T-helper 1 cell treated with Interleukin-12 subunit alpha and Interleukin-12 subunit beta and Interleukin-4 antibody, amounts not matched to agents 30 ng/mL and 1 ng/mL, for 36 hours (primary cell): ENCODE measurements around the gene ACTN1. TPM values are rescaled to one million over a fixed set of nuclear protein-coding genes. Genes with fewer than 3 reads are reported as not detected.

ENCODE experiments used
- intact Hi-C: fragments of 100-400 bp; cut with micrococcal nuclease; formaldehyde crosslinking; loops from one replicate; pipeline ENCODE4 v1.15.1; 2024
- total RNA-seq: library from RNA; stranded (reverse); gene quantifications from 2 replicates; pipeline ENCODE4 v1.2.3, GENCODE V29; 2022

ACTN1 gene
- total RNA-seq, 1 donor from 2014 or later, result 23.2 TPM

DNA sequence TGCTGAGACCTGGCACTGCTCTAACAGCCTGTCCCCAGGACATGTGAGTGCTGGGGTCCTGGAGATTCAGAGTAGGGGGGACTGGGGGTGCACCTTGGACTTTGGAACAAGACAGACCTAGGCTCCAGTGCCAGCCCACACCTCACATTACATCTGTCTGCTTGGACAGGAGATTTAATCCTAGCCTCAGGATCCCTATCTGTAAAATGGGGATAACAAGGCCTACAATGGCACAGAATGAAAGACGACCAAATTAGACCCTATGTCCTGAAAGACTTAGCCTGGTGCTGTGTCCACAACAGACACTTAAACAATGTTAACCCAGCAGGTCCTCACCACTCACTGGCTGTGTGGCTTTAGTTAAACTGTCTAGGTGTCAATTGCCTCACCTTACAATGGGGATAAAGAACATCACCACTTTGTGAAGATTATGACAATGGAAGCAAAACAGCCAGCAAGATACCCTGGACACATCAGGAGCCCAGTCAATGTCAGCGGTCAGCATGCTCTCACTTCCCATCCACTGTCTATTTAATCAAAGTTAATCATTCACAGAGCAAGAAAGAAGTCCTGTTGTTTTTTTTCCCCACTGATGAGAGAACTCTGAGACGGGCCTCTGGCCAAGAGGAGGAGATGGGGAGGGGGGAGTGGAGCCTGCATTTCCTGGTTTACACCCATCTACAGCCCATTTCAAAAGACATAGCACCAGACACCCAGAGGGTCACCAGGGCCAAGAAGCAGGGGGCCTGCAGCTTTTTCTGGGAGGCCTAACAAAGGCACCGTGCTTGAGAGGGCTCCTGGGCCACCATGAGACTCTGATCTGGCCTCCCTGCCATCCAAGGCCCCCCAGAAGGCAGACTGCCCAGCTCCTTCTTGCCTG is 40.6 kb downstream of the ACTN1 start:
- intact Hi-C loops, result no loop called here

DNA sequence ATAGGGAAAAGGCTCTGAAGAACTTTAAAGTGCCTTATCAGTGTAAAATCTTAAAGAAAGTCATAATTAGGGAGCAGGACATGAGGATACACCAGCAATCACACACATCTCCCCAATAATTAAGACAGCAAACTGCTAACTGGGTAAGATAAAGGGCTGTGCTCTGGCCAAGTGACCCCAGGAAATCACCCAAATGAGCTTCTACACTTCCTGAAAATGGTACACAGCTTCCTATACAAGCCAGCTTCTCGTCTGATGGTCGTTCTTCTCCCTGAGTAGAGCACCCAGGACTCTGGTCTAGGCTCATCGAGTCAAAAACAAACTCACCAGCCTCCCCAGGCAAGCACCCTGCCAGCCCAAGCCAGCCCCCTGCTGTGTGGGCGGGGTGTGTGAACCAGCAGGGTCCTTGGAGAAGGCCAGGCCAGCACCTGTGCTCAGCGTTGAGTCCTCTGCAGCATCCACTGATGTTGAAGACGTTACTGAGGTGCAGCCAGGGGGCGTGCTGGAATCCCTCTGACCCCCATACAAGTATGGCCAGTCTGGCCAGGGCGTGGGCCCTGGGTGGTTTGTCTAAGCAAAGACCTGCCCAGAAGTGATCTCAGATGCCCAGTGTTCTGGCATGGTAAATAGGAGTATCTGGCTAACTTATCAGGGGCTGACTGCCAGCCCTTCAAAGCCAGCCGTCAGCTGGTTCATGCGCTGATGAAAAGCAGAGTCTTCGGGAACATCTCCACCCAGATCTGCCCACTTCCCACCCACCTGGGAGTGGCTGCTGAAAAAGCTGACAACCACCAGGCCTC is 41.4 kb downstream of the ACTN1 start:
- intact Hi-C loops, result no loop called here

DNA sequence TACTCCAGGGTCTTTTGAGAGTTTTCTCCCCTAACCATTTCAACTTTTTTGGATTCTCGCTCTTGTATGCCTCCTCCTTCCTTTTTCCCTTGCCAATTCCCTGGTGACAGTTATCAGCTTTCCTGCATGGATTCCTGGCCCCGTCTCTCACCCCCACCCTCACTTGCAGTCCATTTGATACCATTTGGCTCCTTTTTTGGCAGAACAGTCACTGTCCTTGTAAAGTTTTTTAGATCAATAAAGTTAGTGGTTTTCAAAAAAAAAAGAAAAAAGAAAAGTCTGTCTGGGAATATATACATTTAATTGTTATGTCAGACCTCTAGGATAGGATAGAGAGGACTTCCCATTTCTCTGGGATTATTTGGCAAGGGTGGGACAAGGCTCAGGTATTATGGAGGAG is 42.1 kb downstream of the ACTN1 start:
- intact Hi-C loops, result no loop called here

DNA sequence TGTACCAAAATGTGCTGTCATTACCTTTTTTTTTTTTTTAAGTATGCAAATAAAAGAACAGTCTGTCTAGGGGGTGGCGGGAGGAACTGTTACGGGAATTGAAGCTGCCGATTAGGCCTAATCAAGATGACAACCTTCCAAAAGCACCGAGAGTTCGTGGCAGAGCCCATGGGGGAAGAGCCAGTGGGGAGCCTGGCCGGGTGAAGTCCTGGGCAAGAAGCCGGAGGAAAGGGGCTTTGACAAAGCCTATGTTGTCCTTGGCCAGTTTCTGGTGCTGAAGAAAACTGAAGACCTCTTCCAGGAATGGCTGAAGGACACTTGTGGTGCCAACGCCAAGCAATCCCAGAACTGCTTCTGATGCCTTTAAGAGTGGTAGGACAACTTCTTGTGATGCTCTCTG is 42.6 kb downstream of the ACTN1 start:
- intact Hi-C loops, result no loop called here

DNA sequence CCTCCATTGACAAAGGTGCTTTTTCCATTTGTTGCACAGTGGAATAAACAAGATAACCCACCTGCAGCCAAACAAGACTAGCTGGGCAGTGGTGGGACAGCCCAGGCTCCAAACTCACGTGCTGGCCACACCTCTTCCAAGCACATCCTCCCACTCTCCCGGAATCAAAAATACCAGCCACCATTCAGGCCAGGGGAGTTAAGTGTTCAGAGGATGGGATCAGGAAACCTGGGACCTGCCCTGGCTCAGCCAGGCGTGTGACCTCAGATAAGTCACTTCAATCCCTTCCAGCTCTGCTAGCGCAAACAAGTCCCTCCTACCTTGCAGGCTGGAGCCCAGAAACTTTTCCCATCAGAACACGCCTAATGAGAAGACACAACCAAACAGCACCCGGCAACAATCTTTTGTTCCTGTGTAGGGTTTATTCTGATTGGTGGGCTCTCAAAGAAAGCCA is 43.3 kb downstream of the ACTN1 start:
- intact Hi-C loops, result no loop called here

DNA sequence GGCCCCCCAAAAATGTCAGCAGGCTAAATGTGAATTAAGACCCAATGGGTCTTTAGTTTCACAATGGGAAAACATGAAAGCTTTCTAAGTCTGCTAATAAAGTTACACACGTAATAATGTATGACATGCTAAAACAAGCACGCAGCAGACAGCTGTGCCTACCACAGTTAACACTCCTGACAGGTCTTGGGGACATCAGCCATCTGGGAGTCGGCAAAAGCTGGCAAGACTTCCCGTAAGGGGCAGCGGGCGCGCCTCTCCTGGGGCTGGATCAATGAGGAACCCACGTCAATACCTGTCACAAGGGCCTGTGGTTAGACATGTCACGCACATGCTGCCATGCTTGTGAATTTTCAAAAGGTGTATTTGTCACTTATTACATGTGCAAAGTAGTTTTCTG is 45.0 kb downstream of the ACTN1 start:
- intact Hi-C loops, result no loop called here

DNA sequence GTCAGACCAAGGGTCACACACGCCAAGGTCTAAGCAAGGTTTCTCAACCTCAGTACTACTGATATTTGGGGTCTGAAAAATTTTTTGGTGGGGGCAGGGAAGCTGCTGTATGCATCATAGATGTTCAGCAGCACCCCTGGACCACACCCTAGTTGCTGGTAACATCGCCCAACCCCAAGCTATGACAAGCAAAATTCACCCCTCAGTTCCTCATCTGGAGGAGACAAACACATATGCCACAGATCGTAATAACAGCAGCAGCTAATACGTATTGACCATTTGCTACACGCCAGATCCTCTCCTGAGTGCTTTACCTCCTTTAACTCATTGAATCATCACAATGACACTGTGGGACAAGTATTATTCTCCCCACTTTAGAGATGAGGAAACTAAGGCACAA is 46.4 kb downstream of the ACTN1 start:
- intact Hi-C loops, result no loop called here

DNA sequence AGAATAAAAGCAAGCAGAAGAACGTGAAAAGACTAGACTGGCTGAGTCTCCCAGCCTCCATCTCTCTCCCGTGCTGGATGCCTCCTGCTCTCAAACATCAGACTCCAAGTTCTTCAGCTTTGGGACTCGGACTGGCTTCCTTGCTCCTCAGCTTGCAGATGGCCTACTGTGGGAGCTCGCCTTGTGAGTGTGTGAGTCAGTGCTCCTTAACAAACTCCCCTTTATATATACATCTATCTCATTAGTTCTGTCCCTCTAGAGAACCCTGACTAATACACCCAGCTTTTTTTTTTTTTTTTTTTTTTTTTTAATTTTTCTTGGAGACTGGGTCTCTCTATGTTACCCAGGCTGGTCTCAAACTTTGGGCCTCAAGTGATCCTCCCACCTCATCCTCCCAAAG is 46.9 kb downstream of the ACTN1 start:
- intact Hi-C loops, result no loop called here

DNA sequence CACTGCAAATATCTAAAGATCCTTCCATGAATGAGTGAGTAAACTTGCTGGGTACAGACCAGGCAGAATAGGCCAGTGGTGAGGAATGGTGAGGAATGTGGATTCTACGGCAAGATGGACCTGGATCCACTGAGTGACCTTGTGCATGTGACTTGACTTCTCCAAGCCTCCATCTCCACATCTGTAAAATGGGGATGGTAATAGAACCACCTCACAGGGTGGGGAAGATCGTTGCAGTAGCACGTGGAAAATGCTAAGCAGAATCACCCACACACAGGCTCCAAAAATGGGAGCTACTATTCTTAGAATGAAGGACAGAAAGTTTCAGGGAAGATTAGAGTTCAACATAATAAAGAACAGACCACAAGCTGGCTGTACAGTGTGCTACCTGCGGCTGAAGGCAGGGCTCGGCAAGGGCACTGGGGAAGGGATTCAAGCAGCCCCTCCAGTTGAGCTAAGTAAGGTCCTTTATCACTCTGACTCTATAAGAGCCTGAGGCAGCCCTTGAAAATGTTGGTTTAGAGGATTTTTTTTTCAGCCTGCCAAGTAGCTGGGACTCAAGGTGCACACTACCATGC is 47.5 kb downstream of the ACTN1 start:
- intact Hi-C loops, result no loop called here

DNA sequence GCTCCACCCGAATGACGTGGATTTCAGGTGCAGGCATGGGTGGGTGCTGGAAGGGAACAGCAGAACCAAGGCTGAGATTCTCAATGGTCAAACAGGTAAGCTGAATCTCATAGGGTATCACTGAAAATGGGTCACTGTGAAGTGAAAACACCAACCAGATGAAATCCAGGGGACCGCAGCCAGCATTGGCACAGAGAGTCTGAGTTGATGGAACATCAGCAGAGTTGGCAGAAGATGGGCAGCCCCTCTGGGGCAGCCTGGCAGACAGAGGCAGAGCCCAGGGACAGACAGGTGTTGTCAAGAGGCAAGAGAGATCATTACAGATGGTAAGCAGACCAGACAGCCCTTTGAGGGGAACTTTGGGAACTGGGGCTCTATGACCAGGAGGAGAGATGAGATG is 48.0 kb downstream of the ACTN1 start:
- intact Hi-C loops, result no loop called here

DNA sequence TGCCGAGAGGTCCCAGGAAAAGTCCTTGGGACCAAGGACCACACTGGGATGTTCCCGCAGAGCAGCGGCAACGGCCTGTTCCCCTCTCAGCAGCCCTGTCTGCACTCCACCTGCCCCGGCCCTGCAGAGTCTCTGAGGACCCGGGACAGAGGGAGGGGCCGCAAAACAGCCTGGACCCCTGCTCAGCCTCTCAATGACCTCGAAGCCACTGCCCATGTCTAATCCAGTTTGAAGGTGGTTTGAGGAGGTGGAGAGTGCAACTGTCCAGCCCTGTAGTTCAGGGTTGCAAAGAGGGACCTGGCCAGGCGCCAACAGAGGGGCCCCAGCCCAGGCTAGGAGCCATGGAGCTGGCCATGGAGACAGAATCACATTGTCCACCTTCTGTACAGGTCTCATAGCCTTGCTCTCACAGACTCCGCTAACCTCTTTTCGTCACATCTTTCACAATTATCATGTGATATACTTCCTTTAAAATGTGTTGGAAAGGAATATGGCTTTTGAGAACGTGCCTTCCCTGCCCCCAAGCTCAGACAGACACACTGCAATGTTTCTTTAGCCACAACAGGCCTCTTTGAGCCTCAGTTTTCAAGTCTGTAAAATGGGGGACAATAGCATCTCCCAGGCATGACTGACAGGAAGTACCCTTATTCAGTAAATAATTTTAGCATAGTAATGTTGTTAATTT is 49.3 kb downstream of the ACTN1 start:
- intact Hi-C loops, result no loop called here

DNA sequence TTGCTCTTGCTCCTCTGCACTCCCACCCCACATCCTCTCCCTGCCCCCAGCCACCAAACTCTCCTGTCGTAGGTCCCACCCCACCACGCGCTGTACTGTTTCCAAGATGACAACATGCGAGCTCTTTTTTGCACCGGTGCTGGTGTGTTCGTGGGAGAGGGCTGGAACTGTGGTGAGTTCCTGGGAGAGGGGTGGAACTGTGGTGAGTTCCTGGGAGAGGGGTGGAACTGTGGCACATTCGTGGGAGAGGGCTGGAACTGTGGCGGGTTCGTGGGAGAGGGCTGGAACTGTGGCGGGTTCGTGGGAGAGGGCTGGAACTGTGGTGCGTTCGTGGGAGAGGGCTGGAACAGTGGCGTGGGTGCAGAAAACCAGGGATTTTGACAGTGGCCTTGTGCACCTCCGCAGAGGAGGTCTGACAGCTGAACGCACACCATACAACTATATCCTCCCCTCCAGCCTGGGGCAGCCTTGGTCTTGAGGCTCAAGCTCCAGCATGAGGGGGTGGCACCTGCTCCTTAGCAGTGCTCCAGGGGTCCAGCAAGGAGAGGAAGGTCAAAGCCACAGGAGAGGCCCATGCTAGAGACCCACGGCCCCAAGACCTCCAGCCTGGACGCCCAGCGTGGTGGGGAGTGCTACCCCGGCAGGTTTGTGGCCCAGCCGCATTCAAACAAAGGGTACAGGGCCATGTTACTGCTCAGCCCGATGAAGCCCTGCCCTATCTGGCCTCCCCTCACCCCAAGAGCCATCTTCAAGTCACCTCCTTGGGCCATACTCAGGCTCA is 50.1 kb downstream of the ACTN1 start:
- intact Hi-C loops, result no loop called here

DNA sequence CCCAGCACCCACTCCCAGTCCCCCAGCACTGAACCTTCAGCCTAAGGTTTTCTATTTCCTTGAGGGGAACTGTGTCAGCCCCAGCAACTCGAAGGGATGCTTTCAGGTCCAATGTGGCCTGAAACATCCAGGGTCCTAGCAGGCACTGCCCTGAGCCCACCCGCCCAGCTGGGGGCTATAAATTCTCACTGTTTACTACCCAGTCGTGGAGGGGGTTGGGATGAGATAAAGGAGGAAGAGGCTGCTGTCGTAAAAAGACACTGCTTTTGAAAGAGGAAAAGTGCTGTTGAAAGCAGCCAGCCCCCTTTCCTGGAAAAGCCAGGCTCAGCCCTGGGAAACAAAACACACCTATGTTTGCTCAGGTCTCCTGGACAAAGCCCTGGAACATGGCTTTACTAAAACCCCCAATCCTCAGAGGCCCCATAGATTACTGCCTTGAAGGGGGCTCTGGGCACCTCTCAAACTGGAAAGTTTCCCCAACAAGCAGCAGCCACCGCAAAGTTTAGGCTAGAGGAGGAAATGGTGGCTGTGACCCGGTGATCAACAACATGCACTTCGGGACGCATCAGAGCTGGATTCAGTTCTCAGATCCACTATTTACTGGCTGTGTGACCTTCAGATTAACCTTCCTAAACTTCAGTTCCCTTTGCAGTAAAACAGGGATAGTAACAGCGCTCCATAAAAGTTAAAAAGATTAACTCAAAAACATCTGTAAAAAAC is 51.0 kb downstream of the ACTN1 start:
- intact Hi-C loops, result no loop called here

DNA sequence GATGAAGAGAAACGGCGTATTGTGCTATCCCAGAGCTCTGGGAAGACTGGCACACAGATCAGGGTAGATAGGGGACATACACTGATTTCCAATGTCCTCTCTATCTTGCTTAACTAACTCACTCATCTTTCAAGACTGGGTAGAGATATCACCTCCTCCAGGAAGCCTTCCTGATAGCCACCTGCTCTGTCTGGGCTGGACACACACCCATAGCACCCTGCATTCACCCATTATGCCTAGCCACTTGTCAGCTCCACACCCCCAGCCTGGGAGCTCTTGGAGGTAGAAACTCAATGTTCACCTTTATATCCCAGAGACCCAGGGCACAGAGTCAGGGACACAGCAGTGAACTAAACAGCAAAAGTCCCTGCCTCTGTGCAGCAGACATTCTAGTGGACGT is 52.0 kb downstream of the ACTN1 start:
- intact Hi-C loops, result no loop called here

DNA sequence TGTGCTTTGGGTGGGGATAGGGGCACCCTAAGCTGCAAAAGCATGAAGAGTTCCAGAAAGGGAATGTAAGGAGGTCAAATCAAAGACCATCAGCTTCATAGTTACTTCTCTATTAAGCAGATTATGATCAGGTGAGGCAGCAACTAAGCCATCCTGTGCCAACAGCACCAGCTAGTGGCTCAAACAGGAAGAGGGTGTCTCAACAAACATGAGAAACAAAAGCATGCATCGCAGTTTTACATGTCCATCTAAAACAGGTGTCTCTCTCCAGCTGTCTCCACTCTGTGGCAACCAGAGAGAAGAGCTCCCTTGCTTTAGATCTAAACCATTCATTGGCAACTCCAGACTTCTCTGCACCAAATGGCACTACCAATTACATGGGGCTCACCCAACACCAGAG is 52.9 kb downstream of the ACTN1 start:
- intact Hi-C loops, result no loop called here

DNA sequence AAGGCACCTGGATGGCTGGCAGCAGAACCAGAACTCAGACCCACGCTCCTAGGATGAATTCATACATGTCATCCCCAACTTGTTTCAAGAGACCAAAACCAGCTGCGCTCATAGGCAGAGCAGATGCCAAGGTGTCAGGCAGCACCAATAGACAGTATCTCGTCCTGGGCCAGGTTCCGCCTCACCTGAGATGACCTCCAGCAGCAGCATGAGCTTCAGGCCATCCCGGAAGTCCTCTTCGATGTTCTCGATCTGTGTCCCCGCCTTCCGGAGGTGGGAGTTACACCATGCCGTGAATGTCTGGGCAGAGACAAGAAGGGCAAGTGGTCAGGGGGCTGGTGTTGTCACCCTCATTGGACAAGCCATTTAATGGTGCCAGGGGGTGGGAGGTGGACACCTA is 53.7 kb downstream of the ACTN1 start:
- intact Hi-C loops, result no loop called here

DNA sequence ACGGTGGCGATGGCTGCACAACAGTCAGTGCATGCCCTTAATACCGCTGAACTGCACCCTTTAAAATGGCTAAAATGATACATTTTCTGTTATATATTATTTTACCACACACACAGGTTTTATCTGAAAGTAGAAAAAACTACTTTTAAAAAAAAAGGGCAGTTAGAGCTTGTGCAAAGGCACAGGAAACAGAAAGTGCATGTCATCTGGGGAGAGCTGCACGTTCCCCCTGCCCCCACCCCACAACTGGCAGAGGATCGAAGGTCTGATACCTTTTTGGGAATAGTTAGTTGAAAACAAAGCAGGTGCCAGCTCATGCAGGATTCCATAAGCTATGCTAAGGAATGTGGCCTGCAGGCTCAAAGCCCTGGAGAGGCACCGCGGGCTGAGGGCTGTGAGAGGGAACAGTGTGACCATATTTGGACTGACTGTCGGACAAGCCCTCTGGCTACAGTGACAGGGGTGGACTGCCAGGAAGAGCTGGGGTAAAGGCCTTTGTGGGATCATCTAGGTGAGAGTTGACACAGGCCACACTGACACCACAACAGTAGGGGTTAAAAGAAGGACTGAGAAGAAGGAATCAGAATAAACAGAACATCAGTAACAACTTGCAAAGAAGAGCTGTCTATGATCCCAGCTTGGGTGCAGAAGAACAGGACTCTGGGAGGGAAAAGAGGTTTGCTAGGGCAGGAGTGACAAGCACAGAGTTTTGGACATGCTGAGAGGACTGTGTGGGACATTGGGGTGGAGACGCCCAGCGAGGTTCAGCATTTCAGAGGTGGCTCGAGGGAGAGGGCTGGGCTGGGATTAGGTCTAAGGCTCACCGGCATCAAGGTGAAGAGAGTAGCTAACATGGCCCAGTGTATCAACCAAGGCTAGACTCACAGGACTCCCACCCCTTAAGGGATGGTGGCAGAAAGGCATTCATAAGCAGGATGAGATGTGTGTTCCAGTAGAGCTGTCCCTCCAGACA is 54.6 kb downstream of the ACTN1 start:
- intact Hi-C loops, result no loop called here

DNA sequence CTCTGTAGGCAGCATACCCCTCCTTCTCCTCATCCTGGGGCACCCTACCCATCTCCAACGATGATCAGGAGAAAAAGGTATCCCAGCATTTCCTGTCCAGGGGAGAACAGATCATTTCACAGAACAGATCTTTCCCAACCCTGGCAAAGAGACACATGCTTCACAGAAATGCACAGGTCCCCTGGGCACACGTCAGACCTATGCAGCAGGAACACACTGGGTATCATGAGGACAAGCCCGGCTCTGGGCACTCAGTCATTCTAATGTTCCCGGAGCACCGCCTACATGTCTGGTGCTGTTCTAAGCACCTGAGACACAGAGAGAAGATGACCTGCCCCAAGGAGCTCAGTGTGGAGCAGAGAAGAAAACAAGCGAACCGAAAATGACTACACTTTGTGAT is 56.2 kb downstream of the ACTN1 start:
- intact Hi-C loops, result no loop called here

DNA sequence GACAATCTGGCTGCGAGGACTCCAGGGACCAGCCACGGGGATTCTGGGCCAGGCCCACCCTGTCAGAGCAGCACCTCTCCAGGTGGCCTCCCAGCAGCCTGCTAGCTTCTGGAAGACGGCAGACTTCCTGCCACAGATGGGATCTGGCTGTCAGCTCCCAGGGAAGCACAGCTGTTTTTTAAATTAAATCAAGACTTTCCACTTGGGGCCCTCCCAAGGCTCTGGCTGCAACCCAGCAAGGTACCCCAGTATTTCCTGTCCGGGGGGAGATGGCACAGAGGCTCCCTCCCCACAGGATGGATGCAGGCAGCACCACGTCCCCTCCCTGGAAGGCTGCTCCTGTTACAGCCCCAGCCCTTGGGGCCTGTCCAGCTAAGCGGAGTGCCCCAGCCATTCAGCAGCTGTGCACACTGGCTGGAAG is 56.9 kb downstream of the ACTN1 start:
- intact Hi-C loops, result no loop called here
